ENCODE data around the gene CHCHD3.

DNA sequence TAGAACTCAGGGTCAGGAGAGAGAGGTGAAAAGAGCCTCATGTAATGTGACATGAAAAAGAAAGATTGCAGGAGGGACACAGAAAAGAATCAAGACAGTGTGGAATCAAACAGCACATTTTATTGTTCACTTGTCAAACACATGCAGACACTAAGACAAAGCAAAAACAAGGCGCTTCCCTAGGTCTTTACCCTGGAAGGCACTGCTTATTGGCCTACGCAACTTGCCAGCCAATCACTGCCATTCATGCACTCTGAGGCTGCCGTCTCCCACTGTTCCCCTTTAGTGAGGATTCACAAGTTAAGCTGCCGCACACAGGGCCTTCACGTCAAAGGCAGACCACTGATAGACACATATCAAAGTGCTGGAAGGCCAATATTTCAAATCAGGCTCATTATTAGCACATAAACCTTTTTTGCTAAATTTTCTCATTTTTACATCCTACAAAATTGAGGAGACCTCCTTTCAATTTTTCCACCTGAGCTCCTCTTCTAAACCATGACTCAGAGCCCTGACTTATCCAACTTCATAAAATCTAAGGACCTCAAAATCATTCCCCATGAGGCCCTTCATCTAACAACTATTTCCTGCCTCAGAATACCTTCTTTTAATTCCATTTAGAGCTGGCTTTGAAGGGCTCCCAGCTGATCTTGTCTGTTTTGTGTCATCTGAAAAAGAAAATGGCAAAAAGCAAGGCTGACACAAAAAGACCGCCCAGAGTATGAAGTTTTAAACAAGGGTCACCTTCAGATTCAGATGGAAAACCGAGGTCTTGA, 149.4 kb downstream of the CHCHD3 start:
- TF ChIP-seq, protein P1, sequence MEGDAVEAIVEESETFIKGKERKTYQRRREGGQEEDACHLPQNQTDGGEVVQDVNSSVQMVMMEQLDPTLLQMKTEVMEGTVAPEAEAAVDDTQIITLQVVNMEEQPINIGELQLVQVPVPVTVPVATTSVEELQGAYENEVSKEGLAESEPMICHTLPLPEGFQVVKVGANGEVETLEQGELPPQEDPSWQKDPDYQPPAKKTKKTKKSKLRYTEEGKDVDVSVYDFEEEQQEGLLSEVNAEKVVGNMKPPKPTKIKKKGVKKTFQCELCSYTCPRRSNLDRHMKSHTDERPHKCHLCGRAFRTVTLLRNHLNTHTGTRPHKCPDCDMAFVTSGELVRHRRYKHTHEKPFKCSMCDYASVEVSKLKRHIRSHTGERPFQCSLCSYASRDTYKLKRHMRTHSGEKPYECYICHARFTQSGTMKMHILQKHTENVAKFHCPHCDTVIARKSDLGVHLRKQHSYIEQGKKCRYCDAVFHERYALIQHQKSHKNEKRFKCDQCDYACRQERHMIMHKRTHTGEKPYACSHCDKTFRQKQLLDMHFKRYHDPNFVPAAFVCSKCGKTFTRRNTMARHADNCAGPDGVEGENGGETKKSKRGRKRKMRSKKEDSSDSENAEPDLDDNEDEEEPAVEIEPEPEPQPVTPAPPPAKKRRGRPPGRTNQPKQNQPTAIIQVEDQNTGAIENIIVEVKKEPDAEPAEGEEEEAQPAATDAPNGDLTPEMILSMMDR (IDR thresholded peaks at IDR 0.05) = no peak
- no peak for TF ChIP-seq EZH2 (IDR thresholded peaks at IDR 0.05)
